A673 (cell line): ENCODE results near the gene XPO4. TPM values are rescaled to one million over a fixed set of nuclear protein-coding genes. Genes with fewer than 3 reads are reported as not detected.

Experiments used
- BruUV-seq: library from RNA; stranded (reverse); fragments of 400-500 nt; replicated peaks from 2 replicates; lab custom pipeline; 2021; lab: Mats Ljungman, UMichigan
- CTCF ChIA-PET: fragments of 300-600 bp; sonication (Branson Sonifier 250); formaldehyde crosslinking; loops from one replicate; lab custom pipeline; 2022; ENCODE audit warnings: antibody characterized with exemption; lab: Charles Lee
- POLR2A ChIA-PET: fragments of 300-600 bp; sonication (Branson Sonifier 250); formaldehyde crosslinking; loops from one replicate; lab custom pipeline; 2022; ENCODE audit warnings: antibody characterized with exemption; ENCODE audit not compliant: low non-redundant PET; lab: Charles Lee
- DNase-seq: peaks from one replicate; pipeline ENCODE4 v3.0.0-alpha.2; 2015; ENCODE audit warnings: low spot score
- H3K27ac ChIP-seq: fragments of 200-600 bp; sonication (generic); 2 replicates; pipeline ENCODE4 v1.5.1; 2016; ENCODE audit warnings: mixed run types, low read depth, mild to moderate bottlenecking, mixed read lengths, antibody characterized with exemption, low read length; ENCODE audit not compliant: poor library complexity, severe bottlenecking
- H3K27me3 ChIP-seq: fragments of 200-600 bp; sonication (generic); replicated peaks from 2 replicates; pipeline ENCODE4 v1.6.1; 2017; ENCODE audit warnings: mixed run types, low read depth, mild to moderate bottlenecking, mixed read lengths, antibody characterized with exemption, low read length; ENCODE audit not compliant: insufficient read depth, poor library complexity
- H3K36me3 ChIP-seq: fragments of 200-600 bp; sonication (generic); 2 replicates; pipeline ENCODE4 v1.6.1; 2016; ENCODE audit warnings: mixed run types, mild to moderate bottlenecking, mixed read lengths, antibody characterized with exemption, low read length; ENCODE audit not compliant: insufficient read depth, poor library complexity, severe bottlenecking
- H3K4me1 ChIP-seq: fragments of 200-600 bp; sonication (generic); 2 replicates; pipeline ENCODE4 v1.6.1; 2017; ENCODE audit warnings: mixed run types, mild to moderate bottlenecking, mixed read lengths, antibody characterized with exemption, low read length; ENCODE audit not compliant: insufficient read depth, poor library complexity, severe bottlenecking
- H3K4me3 ChIP-seq: fragments of 200-600 bp; sonication (generic); 2 replicates; pipeline ENCODE4 v1.5.1; 2016; ENCODE audit warnings: low read depth, mixed run types, mild to moderate bottlenecking, mixed read lengths, low read length; ENCODE audit not compliant: poor library complexity, severe bottlenecking
- H3K9me3 ChIP-seq: fragments of 200-600 bp; sonication (generic); 2 replicates; pipeline ENCODE4 v1.6.1; 2016; ENCODE audit warnings: mixed run types, low read depth, mild to moderate bottlenecking, mixed read lengths, antibody characterized with exemption, low read length; ENCODE audit not compliant: poor library complexity, severe bottlenecking
- CTCF ChIP-seq: fragments of 300-800, 200-600 bp; sonication (generic); conservative IDR thresholded peaks from 2 replicates; pipeline ENCODE4 v1.5.1; 2017; ENCODE audit warnings: low read depth, mild to moderate bottlenecking, antibody characterized with exemption, low read length, moderate library complexity, mixed read lengths
- EZH2 ChIP-seq: fragments of 200-600 bp; sonication (generic); IDR thresholded peaks from 2 replicates; pipeline ENCODE4 v1.6.1; 2017; ENCODE audit warnings: borderline replicate concordance, low read depth, mild to moderate bottlenecking, mixed read lengths, antibody characterized with exemption, low read length; ENCODE audit not compliant: poor library complexity, severe bottlenecking
- intact Hi-C: fragments of 100-400 bp; cut with micrococcal nuclease; formaldehyde crosslinking; loops from one replicate; pipeline ENCODE4 v1.10.0; 2022; ENCODE audit not compliant: unreplicated experiment
- total RNA-seq: library from RNA; stranded (reverse); gene quantifications from 2 replicates; pipeline ENCODE4 v1.2.3, GENCODE V29; 2021

XPO4 gene
- total RNA-seq, 1 experiment from 2014 or later: 39.8 TPM

- TF ChIP-seq CTCF (no peak), EZH2 (no peak)
- peaks cover 5% of the 10 kb centered on the region for H3K36me3 ChIP-seq
- H3K27me3 ChIP-seq: no peaks in the 10 kb centered on the region
- no TSS peak for BruUV-seq
- H3K4me3 ChIP-seq: no peak overlapping the region
- intact Hi-C loops: no loop called here
- no peaks in the 10 kb centered on the region for H3K4me1 ChIP-seq
- H3K9me3 ChIP-seq: no peaks in the 10 kb centered on the region
- CTCF ChIA-PET: interaction anchor here (0.5 kb wide), 1 partner anchor 359 kb away, joined by 3 read pairs; no protein-coding TSS in a partner anchor
- no peak overlapping the region for H3K27ac ChIP-seq
- POLR2A ChIA-PET: no interaction called here
- DNase-seq: no peak
Observed at GRCh38 chr13:20779405-20779804, 123.1 kb downstream of the XPO4 start.

GRCh38 chr13:20778311-20778710, 124.2 kb downstream of the XPO4 start:
- ChIA-PET CTCF (no interaction called here), POLR2A (no interaction called here)
- peaks cover 5% of the 10 kb centered on the region for H3K36me3 ChIP-seq
- no peak for DNase-seq
- H3K27me3 ChIP-seq: no peaks in the 10 kb centered on the region
- no TSS peak for BruUV-seq
- no peaks in the 10 kb centered on the region for H3K9me3 ChIP-seq
- no peak overlapping the region for H3K4me3 ChIP-seq
- TF ChIP-seq CTCF (no peak), EZH2 (no peak)
- intact Hi-C loops: no loop called here
- H3K27ac ChIP-seq: no peak overlapping the region
- H3K4me1 ChIP-seq: peaks cover 4% of the 10 kb centered on the region

GRCh38 chr13:20776751-20777150, 125.8 kb downstream of the XPO4 start:
- TF ChIP-seq EZH2 (no peak), CTCF (0 out of 2 replicates have a peak, but pooled peaks have one; percentile 11)
- BruUV-seq: no TSS peak
- no peak for DNase-seq

More at GRCh38 chr13:20776751-20777150, 125.8 kb downstream of the XPO4 start:
- H3K36me3 ChIP-seq: no peaks in the 10 kb centered on the region
- no peaks in the 10 kb centered on the region for H3K9me3 ChIP-seq
- no peaks in the 10 kb centered on the region for H3K27me3 ChIP-seq
- ChIA-PET CTCF (no interaction called here), POLR2A (no interaction called here)
- peaks cover 9% of the 10 kb centered on the region for H3K4me1 ChIP-seq
- intact Hi-C loops: no loop called here
- no peak overlapping the region for H3K4me3 ChIP-seq
- H3K27ac ChIP-seq: no peak overlapping the region
